ENCODE results near the gene S100A7A. TPM values are rescaled to one million over a fixed set of nuclear protein-coding genes. Genes with fewer than 3 reads are reported as not detected.
A peak's percentile ranks its signal among the peaks of the same experiment; 100 is the strongest.
"Not testable (repeated sequence)": the region's sequence is repeated elsewhere in the genome, so short reads cannot be mapped to it uniquely, and the experiment has no call there.

Gene S100A7A
- total RNA-seq, 1 donor from 2014 or later: not detected

DNA sequence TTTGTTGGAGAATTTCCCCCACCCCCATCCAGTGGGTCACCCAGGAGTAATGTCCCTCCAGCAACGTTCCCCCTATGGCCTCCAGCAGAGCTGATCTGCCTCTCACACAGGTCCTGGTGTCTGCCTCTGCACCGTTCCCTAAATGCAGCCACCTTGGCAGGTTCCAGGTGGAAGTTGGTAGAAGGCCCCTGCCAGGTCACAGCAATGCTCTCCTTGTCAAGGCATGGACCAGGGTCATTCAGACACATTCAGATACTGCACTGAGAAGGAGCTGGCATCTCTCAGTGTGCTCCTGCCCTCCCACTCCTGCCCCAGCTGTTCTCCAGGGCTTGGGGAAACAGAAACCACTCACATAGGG lies 3.1 kb downstream of the S100A7A start:
- FAIRE-seq; DNase-seq (ENCODE audit: low spot score in 2 of 2): not testable (repeated sequence)

DNA sequence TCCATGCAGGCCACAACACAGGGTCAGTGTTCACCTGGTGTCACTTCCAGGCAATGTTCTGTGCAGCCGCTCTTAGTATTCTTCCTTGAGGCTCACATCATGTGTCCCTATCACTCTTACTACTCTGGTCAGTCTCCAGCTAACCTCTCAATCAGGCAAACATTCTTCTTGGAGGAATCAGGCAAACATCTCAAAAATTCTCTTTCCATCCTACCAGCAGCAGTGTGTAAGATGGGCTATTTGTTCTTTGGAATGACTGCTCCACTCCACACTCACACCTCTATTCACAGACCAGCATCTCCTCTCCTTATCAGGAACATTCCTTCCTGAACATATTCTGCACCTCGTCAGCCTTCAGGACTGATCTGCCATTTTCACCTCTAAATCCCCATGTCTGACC lies 4.0 kb downstream of the S100A7A start:
- DNase-seq (ENCODE audit: low spot score in 2 of 2) (no peak), FAIRE-seq (no peak)

DNA sequence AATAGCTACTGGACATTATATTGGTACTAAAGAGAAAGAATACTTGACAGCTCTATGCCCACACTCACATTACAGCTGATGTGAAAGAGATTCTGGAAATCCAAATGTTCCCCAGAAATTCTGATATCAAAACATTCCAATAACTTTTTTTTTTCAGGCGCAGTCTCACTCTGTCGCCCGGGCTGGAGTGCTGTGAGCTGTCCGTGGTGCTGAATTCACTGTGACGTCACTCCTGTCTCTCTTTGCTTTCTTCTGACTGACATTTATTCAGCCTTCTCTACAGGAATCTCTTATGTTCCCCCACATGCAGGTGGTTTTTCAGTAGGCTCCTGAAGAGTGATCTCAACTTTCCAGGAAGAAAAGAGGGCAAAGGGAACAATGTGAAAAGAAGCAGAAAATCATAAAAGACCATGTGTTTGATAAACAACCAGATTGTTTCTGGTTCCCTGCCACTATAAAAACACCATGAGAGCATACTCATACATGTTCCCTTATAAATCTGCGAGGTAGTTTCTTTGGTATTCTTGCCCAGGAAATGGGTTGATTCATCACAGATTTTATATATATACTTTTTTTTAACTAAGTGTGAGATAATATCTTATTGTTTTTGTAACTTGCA lies 6.2 kb downstream of the S100A7A start:
- DNase-seq (ENCODE audit: low spot score in 2 of 2) (peak; percentile 40 to 48), FAIRE-seq (no peak)

DNA sequence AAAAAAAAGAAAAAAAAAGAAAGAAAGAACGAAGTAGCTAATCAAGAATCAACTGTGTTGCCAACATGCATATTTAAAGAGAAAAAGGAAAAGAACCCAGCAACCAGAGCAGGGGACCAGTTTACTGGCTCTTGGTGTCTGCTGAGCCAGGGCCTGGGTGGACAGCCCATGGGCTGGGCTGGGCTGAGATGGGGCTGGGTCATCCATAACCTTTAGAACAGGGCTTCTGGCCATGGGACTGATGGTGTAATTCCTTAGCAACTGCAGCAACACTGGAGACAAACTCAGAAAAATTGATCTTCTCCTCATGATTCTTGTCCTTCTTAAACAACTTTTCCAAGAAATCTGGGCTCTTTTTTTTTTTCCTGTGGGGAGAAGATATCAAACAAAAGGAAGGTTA lies 10.5 kb downstream of the S100A7A start:
- no peak for FAIRE-seq

DNA sequence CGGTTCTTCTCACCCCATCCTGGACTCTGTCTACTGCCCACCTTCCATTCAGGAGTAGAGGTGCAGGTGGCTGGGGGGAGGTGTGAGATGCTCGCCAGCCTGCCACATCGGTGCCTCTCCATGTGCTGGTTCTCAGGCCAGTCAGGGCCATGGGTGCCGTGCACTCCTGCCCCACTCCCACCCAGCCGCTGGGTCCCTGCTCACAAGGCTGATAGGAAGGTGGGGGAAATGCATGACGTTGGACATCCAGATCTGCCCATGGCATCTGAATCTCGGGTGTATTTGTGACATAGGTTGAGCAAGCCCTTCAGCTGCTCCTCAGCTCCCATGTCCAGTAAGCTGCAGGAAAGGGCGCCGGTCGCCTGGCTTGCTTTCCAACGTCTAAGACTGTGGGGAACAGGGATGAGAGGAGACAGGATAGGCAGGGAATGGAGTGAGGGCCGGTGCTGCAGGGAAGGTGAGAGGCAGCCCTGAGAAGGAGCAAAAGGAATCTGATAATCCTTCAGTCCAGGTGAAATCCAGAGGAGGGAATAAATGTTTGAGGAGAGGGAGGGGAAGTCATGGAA lies 11.8 kb downstream of the S100A7A start:
- FAIRE-seq (no peak), DNase-seq (ENCODE audit: low spot score in 2 of 2) (no peak)

More for the DNA sequence above, 10.5 kb downstream of the S100A7A start:
- DNase-seq (ENCODE audit: low spot score in 2 of 2): no peak

DNA sequence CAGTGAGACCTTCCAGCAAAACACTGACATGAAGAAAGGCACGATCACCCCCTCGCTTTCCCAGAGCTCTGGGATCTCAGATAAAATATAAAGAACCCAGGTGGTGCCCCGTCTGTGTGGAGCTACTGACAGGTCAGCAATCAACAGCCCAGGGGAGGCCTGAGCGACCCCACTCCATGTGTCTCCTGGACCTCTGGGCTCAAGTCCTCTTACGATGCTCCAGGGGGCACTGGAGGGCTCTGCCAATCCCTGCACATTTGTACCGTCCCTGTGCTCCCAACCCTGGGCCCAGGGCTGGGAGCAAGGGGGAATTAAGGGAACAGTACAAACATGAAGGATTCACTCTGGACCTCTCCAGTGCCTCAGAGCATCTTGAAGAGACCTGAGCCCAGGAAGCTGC lies 12.5 kb downstream of the S100A7A start:
- FAIRE-seq: no peak
- DNase-seq (ENCODE audit: low spot score in 2 of 2): no peak

DNA sequence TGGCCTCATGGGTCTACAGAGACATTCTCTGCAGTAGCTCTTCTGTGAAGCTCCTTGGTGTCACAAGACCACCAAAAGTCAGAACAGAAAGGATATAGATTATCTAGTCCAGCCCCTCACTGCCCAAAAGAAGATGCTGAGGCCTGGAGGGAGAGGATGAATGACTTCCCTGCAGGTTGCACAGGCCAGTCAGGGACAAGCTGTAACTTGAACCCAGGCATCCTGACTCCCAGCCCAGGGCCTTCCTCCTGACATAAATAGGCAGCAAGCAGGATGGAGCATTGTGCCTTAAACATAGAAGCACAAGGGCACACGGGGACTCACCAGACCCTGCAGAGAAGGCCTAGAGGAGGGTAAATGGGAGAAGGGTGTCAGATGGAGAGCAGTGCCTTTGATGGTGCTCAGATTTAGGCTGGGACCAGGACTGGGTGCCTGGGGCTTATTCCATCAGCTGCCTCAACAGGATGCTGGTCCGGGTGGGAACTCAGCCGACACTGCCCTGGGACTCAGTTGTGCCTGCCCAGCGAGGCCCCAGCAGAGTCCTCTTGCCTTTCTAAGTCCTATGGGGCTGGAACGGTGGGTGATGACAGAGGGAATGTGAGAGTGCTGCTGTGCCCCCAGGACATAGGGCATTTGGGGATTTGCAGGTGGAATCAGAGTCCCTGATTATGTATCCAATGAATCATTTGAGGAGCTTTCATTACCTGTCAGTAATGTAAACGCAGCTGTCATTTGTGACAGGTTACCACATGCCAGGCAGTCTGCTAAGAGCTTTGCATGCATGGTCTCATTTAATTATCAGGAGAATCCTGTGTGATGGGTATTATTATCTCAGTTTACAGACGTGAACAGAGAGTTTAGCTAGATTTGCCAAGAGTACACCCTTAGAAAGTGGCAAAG lies 13.2 kb downstream of the S100A7A start:
- DNase-seq (ENCODE audit: low spot score in 2 of 2) (no peak), FAIRE-seq (no peak)

DNA sequence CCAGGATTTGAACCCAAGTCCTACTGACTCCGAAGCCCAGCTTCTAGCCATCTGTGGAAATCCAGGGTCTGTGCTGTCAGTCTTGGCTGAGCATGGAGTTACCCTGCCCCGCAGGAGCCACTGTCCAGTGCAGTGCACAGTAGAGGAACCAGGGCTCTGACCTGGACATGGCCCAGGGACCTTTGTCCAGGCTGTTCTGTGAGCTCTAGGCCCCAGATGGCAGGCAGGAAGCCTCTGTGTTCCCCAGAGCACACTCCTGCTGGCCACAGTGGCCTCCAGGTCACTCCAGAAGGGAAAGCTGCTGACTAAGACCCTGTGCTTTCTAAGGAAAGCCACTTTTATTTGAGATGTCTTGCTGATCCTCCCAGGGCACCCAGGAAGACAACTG lies 13.8 kb downstream of the S100A7A start:
- no peak for FAIRE-seq
- DNase-seq (ENCODE audit: low spot score in 2 of 2): no peak

DNA sequence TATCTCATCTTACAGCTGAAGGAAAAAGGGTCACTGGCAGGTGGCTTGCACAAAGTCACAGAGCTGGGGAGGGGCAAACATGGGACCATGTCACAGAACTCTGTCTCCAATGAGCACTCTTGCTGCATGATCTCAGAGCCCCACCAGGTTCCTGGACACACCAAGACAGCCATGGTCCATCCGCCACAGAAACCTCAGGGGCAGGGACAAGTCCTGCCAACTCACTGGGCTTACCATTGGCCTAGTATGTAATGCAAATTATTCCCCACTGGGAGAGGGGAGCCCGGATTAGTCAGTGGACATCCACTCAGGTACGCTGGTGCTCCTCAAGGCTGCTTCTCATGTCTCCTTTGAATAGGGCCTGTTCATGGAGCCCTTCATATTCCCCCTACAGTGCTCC lies 14.2 kb downstream of the S100A7A start:
- DNase-seq (ENCODE audit: low spot score in 2 of 2) (no peak), FAIRE-seq (no peak)

DNA sequence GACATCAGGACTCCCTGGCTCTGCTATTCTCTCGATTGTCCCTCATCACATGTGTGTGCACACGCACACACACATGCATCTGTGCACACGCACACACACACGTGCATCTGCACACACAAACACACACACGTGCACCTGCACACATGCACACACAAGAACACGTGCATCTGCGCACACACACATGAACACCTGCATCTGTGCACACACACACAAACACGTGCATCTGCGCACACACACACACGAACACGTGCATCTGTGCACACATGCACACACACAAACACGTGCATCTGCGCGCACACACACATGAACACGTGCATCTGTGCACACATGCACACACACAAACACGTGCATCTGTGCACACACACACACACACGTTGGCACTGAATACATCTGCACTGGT lies 14.7 kb downstream of the S100A7A start:
- no peak for FAIRE-seq
- no peak for DNase-seq (ENCODE audit: low spot score in 2 of 2)

DNA sequence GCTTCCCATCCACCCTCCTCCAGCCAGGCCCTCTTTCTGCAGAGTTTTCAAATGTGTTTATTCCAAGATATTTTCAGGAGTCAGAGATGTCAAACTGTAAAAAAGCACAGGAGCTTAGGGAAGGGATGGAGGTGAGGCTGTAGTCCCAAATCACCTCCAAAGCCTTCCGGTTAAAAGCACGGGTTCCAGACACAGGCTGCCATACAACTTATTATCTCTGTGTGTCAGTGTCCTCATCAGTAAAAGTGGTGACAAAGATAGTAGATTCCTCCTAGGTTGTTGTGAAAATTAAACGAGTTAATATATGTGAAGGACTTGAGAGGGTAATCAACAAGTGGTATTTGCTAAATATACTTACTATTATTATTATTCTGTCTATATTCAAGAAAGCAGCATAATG lies 15.1 kb downstream of the S100A7A start:
- FAIRE-seq: no peak
- DNase-seq (ENCODE audit: low spot score in 2 of 2): no peak

DNA sequence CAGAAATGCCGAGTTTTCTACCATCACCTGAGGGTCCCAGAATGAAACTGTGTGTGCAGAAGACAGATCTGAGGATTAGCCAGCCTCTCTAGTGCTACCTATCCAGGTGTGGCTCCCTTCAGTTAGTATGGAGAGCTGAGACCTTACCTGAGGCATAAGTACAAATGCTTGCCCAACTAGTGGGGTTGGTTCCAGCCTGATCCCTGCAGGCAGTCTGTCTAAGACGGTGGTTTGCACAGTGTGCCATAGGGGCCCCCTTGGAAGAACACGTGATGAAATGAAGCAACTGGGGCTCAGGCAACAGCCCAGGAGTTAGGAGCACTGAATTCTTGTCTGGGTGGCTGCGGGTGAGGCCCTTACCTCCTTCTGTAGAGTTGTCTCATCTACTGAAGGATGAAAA lies 15.6 kb downstream of the S100A7A start:
- FAIRE-seq (no peak), DNase-seq (ENCODE audit: low spot score in 2 of 2) (no peak)

DNA sequence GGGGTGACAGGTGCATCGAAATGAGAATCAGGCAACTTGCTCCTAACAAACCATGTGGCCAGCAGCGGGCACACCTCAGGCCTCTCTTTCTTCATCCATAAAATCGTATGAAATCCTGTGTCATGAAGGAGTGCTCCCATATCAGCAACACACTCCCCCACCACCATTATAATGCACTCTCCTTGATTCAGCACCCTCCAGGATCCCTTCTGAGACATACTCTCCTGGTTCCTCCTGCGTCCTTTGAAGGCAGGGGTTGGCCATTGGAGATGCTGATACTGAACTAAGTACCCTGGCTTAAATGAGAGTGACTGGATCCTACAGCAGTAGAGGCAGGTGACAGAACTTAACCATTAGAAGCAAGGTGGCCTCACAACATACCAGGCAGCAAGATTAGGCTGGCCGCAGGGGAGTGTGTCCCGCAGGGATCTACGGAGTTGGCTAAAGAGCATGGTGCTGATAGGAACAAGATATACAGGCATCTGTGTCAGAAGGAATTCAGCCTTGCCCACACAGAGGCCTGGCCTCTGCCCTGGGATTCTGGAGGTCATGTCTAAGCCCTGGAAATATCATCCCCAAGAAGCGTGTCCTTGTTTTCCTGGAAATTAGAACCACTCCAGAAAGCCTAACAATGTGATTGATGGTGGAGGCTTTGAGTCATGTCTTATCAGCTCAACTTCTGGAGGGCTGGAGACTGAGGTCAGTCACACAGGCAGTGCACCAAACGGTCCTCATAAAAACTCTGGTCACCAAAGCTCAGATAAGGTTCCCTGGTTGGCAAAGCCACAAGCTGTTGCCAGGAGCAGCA lies 16.8 kb downstream of the S100A7A start:
- FAIRE-seq (no peak), DNase-seq (ENCODE audit: low spot score in 2 of 2) (no peak)

DNA sequence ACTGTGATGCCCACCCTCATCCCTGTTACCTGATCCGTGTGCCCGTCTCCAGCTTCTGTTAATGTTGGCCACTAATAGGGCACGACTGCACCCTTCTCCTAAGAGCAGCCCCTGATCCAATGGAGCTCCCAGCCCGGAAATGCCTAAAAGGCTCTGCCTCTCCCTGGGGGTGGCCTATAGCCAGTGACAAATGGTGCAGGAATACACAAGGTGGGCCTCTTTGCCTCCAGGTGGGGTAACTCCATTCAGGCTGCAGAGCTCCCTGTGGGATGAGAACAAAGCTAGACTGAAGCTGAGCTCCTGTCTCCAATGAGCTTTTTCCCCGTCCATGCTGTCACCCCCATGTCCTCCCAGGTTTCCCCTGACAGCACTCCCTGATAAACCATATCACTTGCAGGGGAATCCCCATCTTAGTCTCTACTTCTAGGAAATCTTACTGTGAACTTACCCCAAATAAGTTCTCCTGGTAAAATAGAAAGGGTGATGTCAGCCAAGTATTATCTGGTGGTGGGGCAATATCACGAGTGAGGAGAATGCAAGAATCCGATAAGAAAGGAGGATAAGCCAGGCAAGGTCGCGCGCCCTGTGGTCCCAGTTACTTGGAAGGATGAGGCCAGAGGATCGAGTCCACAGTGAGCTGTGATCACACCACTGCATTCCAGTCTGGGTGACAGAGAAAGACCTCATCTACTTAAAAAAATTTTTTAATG lies 18.6 kb downstream of the S100A7A start:
- DNase-seq (ENCODE audit: low spot score in 2 of 2) (no peak), FAIRE-seq (no peak)

DNA sequence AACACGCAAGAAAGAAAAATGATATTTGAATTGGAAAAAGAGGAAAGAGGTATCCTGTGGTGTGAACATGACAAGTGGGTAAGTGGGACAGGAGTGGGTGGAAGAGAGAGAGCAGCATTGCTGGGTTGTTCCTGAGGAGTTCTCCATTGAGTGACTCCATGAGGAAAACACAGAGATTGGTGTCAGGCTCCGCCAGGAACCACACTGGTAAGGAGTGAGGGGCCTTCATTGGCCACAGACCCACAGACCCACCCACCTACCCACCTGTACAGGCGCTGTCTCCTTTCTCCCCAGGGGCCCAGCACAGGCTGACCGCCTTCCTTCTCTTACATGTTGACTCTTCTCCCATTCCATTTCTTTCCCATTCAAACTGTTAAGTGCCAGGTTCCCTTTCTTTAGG lies 20.9 kb downstream of the S100A7A start:
- no peak for DNase-seq (ENCODE audit: low spot score in 2 of 2)
- FAIRE-seq: no peak

DNA sequence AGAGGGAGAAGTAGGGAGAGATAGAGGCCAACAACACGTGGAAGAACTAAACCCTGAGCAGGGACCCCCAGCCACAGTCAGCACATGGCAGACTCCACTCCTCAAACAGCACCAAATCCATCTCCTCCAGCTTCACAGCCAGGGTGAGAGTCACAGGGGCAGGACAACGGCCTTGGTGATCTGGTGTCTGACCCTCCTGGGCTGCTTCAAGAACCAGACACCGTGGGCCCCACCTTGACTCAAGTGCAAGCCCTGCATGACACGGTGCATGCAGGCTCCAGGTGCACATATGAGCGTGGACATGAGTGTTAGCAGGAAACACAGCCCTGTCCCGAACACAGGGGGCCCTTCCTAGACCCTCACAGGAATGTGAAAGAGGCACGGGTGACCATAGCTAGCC lies 22.3 kb downstream of the S100A7A start:
- FAIRE-seq: no peak

DNA sequence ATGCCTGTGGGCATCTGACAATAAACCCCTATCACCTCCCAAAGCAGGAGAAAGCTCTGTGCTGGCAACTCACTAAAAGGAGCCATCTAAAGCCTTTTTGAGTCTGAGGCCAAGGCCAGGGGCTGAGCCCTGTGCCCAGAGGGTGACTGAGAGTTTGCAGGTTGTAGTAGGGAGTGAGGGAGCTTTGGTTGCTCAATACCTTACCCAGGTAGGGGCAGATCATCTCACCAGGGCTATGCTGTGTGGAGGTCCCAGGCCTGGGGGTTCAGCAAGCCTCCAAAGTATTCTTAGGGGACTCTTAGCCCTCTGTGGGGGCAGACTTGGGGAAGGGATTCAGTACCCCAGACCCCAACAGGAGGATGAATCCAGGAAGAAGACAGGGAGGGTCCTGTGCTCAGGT lies 23.0 kb downstream of the S100A7A start:
- FAIRE-seq (no peak), DNase-seq (ENCODE audit: low spot score in 2 of 2) (no peak)

More for the DNA sequence above, 22.3 kb downstream of the S100A7A start:
- DNase-seq (ENCODE audit: low spot score in 2 of 2): no peak

DNA sequence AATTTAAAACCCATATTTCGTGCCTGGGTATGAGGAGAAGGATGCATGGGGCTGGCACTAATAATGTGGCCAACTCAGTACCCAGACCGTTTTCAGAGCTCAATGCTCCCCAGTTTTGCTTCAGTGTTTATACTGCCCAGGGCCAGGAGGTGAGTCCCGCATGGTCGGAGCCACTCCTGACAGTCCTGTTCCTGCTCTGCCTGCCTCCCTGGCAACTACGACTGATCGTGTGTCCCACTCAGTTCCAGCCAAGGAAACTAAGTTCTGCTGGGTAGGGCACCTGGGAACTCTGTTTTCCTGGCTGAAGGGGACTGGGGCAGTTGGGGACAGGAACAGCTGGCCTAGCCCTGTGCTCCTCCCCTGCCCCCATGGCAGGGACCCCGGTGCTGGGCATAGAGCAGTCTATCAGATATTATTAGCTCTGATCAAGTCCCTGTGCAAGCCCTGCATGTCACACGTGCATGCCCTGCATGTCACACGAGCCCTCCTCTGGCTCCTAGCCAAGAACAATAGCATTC lies 25.0 kb downstream of the S100A7A start:
- FAIRE-seq (no peak), DNase-seq (ENCODE audit: low spot score in 2 of 2) (no peak)

DNA sequence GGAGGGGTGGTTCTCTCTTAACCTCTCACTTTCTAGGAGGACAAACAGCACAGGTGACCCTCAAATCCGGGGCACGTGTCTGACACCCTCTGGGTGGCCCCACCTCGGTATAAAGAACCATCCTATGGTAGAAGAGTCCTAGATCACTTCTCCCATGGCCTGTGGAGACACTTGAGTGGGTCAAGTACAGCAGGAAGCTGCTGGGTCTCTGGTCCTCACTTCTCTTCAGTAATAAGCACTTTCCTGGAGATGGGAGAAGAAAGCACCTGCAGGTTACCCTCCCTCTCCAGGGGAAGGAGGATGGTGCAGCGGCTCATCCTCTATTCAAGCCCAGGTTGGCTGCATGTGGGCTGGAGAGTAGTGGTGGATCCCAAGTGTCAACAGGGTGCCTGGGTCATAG lies 27.2 kb downstream of the S100A7A start:
- DNase-seq (ENCODE audit: low spot score in 2 of 2) (no peak), FAIRE-seq (no peak)

DNA sequence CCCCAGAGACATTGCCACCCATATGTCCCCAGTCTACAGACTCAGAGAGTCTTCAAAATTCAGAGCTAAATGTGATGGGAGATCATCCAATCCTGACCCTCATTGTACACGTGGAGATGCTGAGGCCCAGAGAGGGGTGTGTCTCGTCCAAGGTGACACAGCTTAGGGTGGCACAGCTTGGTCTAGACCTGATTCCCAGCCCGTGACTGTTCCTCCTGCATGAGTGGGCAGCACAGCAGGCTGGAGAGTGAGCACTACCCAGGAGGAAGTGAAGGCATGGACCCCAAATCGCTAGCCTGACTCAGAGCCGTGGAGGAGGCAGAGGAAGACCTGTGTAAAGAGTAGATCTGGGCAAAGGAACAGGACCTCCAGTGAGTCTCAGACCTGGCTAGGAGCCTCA lies 27.8 kb downstream of the S100A7A start:
- no peak for FAIRE-seq

More for the DNA sequence above, 27.8 kb downstream of the S100A7A start:
- no peak for DNase-seq (ENCODE audit: low spot score in 2 of 2)
